Sigmoid colon (tissue), 4 donors: ENCODE results near the gene KIAA0513.

Experiments used
- POLR2A ChIP-seq, 2 donors: fragments of 450-650 bp; IDR thresholded peaks; one replicate each; pipeline ENCODE4 v1.6.1; 2016; ENCODE audit warnings: antibody characterized with exemption in 2 of 2, mild to moderate bottlenecking in 2 of 2, moderate library complexity in 2 of 2
- POLR2AphosphoS5 ChIP-seq, 4 donors: sonication (generic); formaldehyde crosslinking; IDR thresholded peaks; one replicate each; pipeline ENCODE4 v1.6.1; 2017; ENCODE audit warnings: antibody characterized with exemption in 4 of 4
- TF ChIP-seq, protein P1 (sequence below), 4 experiments: fragments of 450-650 bp in 3 of 4; fragments of 200-600 bp in 1 of 4; IDR thresholded peaks; one replicate each; pipeline ENCODE4 v1.5.1; 2016 to 2019; ENCODE audit warnings: antibody characterized with exemption in 4 of 4, mild to moderate bottlenecking in 3 of 4, moderate library complexity in 2 of 4

DNA sequence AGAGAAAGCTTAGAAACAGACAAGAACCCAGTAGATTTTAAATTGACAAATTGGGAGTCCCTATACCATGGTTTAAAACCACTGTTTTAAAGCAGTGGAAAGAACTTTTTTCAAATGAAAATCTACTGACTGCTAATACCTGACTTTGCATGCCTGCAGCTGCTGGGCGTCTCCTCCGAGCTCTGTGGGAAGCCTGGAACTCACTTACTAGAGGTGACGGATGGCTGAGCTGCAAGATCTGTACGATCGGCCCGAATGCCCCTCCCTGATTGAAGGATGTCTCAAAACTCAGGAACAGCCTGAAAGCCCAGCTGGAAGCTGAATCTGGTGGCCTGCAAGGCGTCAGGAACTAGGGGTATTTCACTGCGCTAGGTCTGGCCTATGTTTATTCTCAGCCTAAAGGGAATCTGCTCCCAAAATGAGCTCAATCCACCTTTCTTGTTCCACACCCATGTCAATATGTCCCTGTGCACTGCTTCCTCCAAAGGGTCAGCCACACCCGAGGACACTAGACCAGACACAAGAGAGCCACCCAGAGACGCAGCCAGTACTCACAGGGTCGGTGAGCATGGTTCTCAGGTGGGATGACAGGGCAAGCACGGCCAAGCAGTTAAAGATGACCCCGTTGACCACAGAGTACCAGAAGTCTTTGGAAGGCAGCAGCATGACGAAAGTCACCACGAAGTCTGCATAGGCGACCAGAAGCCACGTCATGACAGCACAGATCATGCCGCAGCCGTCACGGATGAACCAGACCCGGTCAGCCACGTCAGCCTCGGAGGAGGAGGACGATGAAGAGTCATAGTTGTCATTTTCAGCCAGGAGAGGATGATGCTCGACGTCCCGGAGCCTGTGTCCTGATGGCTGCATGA lies 37.6 kb upstream of the KIAA0513 start:
- TF ChIP-seq POLR2A (IDR thresholded peaks at IDR 0.05) (no peak), POLR2AphosphoS5 (IDR thresholded peaks at IDR 0.05) (no peak)
- TF ChIP-seq, protein P1, sequence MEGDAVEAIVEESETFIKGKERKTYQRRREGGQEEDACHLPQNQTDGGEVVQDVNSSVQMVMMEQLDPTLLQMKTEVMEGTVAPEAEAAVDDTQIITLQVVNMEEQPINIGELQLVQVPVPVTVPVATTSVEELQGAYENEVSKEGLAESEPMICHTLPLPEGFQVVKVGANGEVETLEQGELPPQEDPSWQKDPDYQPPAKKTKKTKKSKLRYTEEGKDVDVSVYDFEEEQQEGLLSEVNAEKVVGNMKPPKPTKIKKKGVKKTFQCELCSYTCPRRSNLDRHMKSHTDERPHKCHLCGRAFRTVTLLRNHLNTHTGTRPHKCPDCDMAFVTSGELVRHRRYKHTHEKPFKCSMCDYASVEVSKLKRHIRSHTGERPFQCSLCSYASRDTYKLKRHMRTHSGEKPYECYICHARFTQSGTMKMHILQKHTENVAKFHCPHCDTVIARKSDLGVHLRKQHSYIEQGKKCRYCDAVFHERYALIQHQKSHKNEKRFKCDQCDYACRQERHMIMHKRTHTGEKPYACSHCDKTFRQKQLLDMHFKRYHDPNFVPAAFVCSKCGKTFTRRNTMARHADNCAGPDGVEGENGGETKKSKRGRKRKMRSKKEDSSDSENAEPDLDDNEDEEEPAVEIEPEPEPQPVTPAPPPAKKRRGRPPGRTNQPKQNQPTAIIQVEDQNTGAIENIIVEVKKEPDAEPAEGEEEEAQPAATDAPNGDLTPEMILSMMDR (IDR thresholded peaks at IDR 0.05) = no peak
